Omental fat pad (tissue), 4 donors: ENCODE results near the gene SLC35B2. TPM values are rescaled to one million over a fixed set of nuclear protein-coding genes. Genes with fewer than 3 reads are reported as not detected.

Source experiments
- ATAC-seq: fragments of 150-250 bp; one replicate; pipeline ENCODE4 v1.9.1; 2016; ENCODE audit warnings: mild to moderate bottlenecking, moderate library complexity; ENCODE audit not compliant: low FRiP score
- DNase-seq: peaks from one replicate; pipeline ENCODE4 v3.0.0-alpha.2; 2019; ENCODE audit warnings: low spot score
- CTCF ChIP-seq, 3 donors: fragments of 450-650 bp; IDR thresholded peaks; one replicate each; pipeline ENCODE4 v1.5.1; 2016 to 2017; ENCODE audit warnings: antibody characterized with exemption in 3 of 3, mild to moderate bottlenecking in 3 of 3, moderate library complexity in 2 of 3
- total RNA-seq, 4 donors: library from RNA; depleted of rRNA; stranded (reverse); fragments of >200 nt; gene quantifications; one replicate each; pipeline ENCODE4 v1.1.0, GENCODE V29; 2016

SLC35B2 gene
- total RNA-seq, 4 donors from 2014 or later = 25.3 to 31.9 (median 30.4) TPM

- DNase-seq = no peak
- ATAC-seq = no peak
- TF ChIP-seq CTCF (IDR thresholded peaks at IDR 0.05) = no peak
Measured at GRCh38 chr6:44227148-44227793, 30.1 kb downstream of the SLC35B2 start.

GRCh38 chr6:44226368-44227147, 30.8 kb downstream of the SLC35B2 start:
- ATAC-seq (no peak), DNase-seq (no peak)
- no peak for TF ChIP-seq CTCF (IDR thresholded peaks at IDR 0.05)

GRCh38 chr6:44225579-44226325, 31.6 kb downstream of the SLC35B2 start:
- TF ChIP-seq CTCF (IDR thresholded peaks at IDR 0.05) = no peak
- no peak for ATAC-seq
- DNase-seq = no peak

GRCh38 chr6:44224965-44225305, 32.4 kb downstream of the SLC35B2 start:
- TF ChIP-seq CTCF (IDR thresholded peaks at IDR 0.05) = no peak
- no peak for ATAC-seq
- DNase-seq = no peak

GRCh38 chr6:44224029-44224964, 33.0 kb downstream of the SLC35B2 start:
- no peak for ATAC-seq
- no peak for TF ChIP-seq CTCF (IDR thresholded peaks at IDR 0.05)
- no peak for DNase-seq

GRCh38 chr6:44223319-44224028, 33.9 kb downstream of the SLC35B2 start, which contains the start of gene SLC29A1:
Gene SLC29A1, plus strand, starts transcription at chr6:44223595. Its CDS starts 3,719 bp downstream, at chr6:44227314.
- DNase-seq (no peak), ATAC-seq (peak; percentile 9)
- no peak for TF ChIP-seq CTCF (IDR thresholded peaks at IDR 0.05)
